ENCODE measurements around the gene MCU.

MCU gene

GRCh38 chr10:72852508-72852907 is 160.6 kb downstream of the MCU start:
- Histone ChIP-seq H3K27ac (ENCODE audit: insufficient read depth, low read depth, low read length, poor library complexity, severe bottlenecking) (no peak overlapping the region), H3K9me3 (ENCODE audit: control insufficient read depth, low read length) (no peaks in the 10 kb centered on the region), H3K4me3 (ENCODE audit: insufficient read depth, low read depth, low read length) (no peak overlapping the region), H3K4me1 (ENCODE audit: control insufficient read depth, insufficient read depth, low read length) (no peaks in the 10 kb centered on the region), H3K27me3 (ENCODE audit: control insufficient read depth, insufficient read depth, low read length, poor library complexity, severe bottlenecking) (no peaks in the 10 kb centered on the region), H3K36me3 (ENCODE audit: control insufficient read depth, insufficient read depth, low read length) (no peaks in the 10 kb centered on the region)
- WGBS, 2 experiments, result 86 to 99% methylated on average over 2 of the region's 2 CpGs

GRCh38 chr10:72855129-72855528 is 163.2 kb downstream of the MCU start:
- Histone ChIP-seq H3K4me1 (ENCODE audit: control insufficient read depth, insufficient read depth, low read length) (no peaks in the 10 kb centered on the region), H3K9me3 (ENCODE audit: control insufficient read depth, low read length) (no peaks in the 10 kb centered on the region), H3K4me3 (ENCODE audit: insufficient read depth, low read depth, low read length) (no peak overlapping the region), H3K27me3 (ENCODE audit: control insufficient read depth, insufficient read depth, low read length, poor library complexity, severe bottlenecking) (no peaks in the 10 kb centered on the region), H3K27ac (ENCODE audit: insufficient read depth, low read depth, low read length, poor library complexity, severe bottlenecking) (no peak overlapping the region), H3K36me3 (ENCODE audit: control insufficient read depth, insufficient read depth, low read length) (no peaks in the 10 kb centered on the region)

- H3K4me3 ChIP-seq (ENCODE audit: insufficient read depth, low read depth, low read length), result no peak overlapping the region
- no peaks in the 10 kb centered on the region for H3K27me3 ChIP-seq (ENCODE audit: control insufficient read depth, insufficient read depth, low read length, poor library complexity, severe bottlenecking)
- 86 to 100% methylated on average over 1 of the region's 2 CpGs for WGBS, 2 experiments
Measured at GRCh38 chr10:72855790-72856189, 163.8 kb downstream of the MCU start.

GRCh38 chr10:72858067-72858466 is 166.1 kb downstream of the MCU start:
- WGBS, 2 experiments, result 94 to 97% methylated on average over 6 of the region's 6 CpGs
- H3K36me3 ChIP-seq (ENCODE audit: control insufficient read depth, insufficient read depth, low read length), result no peaks in the 10 kb centered on the region
- H3K27ac ChIP-seq (ENCODE audit: insufficient read depth, low read depth, low read length, poor library complexity, severe bottlenecking), result no peak overlapping the region
- H3K4me1 ChIP-seq (ENCODE audit: control insufficient read depth, insufficient read depth, low read length), result no peaks in the 10 kb centered on the region
- H3K4me3 ChIP-seq (ENCODE audit: insufficient read depth, low read depth, low read length), result no peak overlapping the region
- no peaks in the 10 kb centered on the region for H3K27me3 ChIP-seq (ENCODE audit: control insufficient read depth, insufficient read depth, low read length, poor library complexity, severe bottlenecking)
- no peaks in the 10 kb centered on the region for H3K9me3 ChIP-seq (ENCODE audit: control insufficient read depth, low read length)

More at GRCh38 chr10:72855790-72856189, 163.8 kb downstream of the MCU start:
- Histone ChIP-seq H3K36me3 (ENCODE audit: control insufficient read depth, insufficient read depth, low read length) (no peaks in the 10 kb centered on the region), H3K9me3 (ENCODE audit: control insufficient read depth, low read length) (no peaks in the 10 kb centered on the region), H3K4me1 (ENCODE audit: control insufficient read depth, insufficient read depth, low read length) (no peaks in the 10 kb centered on the region), H3K27ac (ENCODE audit: insufficient read depth, low read depth, low read length, poor library complexity, severe bottlenecking) (no peak overlapping the region)

GRCh38 chr10:72862957-72863356 is 171.0 kb downstream of the MCU start:
- 91% methylated on average over 2 of the region's 2 CpGs for WGBS, 2 experiments
- Histone ChIP-seq H3K4me1 (ENCODE audit: control insufficient read depth, insufficient read depth, low read length) (no peaks in the 10 kb centered on the region), H3K4me3 (ENCODE audit: insufficient read depth, low read depth, low read length) (no peak overlapping the region)

GRCh38 chr10:72875250-72876055 is 183.5 kb downstream of the MCU start:
- no peaks in the 10 kb centered on the region for H3K4me1 ChIP-seq (ENCODE audit: control insufficient read depth, insufficient read depth, low read length)
- H3K4me3 ChIP-seq (ENCODE audit: insufficient read depth, low read depth, low read length), result no peak overlapping the region
- H3K27me3 ChIP-seq (ENCODE audit: control insufficient read depth, insufficient read depth, low read length, poor library complexity, severe bottlenecking), result no peaks in the 10 kb centered on the region
- H3K36me3 ChIP-seq (ENCODE audit: control insufficient read depth, insufficient read depth, low read length), result peaks cover 6% of the 10 kb centered on the region
- H3K9me3 ChIP-seq (ENCODE audit: control insufficient read depth, low read length), result no peaks in the 10 kb centered on the region
- no peak overlapping the region for H3K27ac ChIP-seq (ENCODE audit: insufficient read depth, low read depth, low read length, poor library complexity, severe bottlenecking)
- 90% methylated on average over 3 of the region's 3 CpGs for WGBS, 2 experiments

More at GRCh38 chr10:72862957-72863356, 171.0 kb downstream of the MCU start:
- no peaks in the 10 kb centered on the region for H3K36me3 ChIP-seq (ENCODE audit: control insufficient read depth, insufficient read depth, low read length)
- H3K27ac ChIP-seq (ENCODE audit: insufficient read depth, low read depth, low read length, poor library complexity, severe bottlenecking), result no peak overlapping the region
- H3K27me3 ChIP-seq (ENCODE audit: control insufficient read depth, insufficient read depth, low read length, poor library complexity, severe bottlenecking), result no peaks in the 10 kb centered on the region
- H3K9me3 ChIP-seq (ENCODE audit: control insufficient read depth, low read length), result no peaks in the 10 kb centered on the region

- 78 to 96% methylated on average over 1 to 2 of the region's 2 CpGs for WGBS, 2 experiments
- Histone ChIP-seq H3K27ac (ENCODE audit: insufficient read depth, low read depth, low read length, poor library complexity, severe bottlenecking) (no peak overlapping the region), H3K4me3 (ENCODE audit: insufficient read depth, low read depth, low read length) (no peak overlapping the region), H3K4me1 (ENCODE audit: control insufficient read depth, insufficient read depth, low read length) (no peaks in the 10 kb centered on the region), H3K9me3 (ENCODE audit: control insufficient read depth, low read length) (no peaks in the 10 kb centered on the region), H3K36me3 (ENCODE audit: control insufficient read depth, insufficient read depth, low read length) (peaks cover 6% of the 10 kb centered on the region), H3K27me3 (ENCODE audit: control insufficient read depth, insufficient read depth, low read length, poor library complexity, severe bottlenecking) (no peaks in the 10 kb centered on the region)
Measured at GRCh38 chr10:72879245-72879644, 187.3 kb downstream of the MCU start.

- H3K4me1 ChIP-seq (ENCODE audit: control insufficient read depth, insufficient read depth, low read length), result peaks cover under 1% of the 10 kb centered on the region
- peaks cover 6% of the 10 kb centered on the region for H3K36me3 ChIP-seq (ENCODE audit: control insufficient read depth, insufficient read depth, low read length)
Measured at GRCh38 chr10:72881291-72881690, 189.3 kb downstream of the MCU start.

GRCh38 chr10:72883861-72884260 is 191.9 kb downstream of the MCU start:
- Histone ChIP-seq H3K4me1 (ENCODE audit: control insufficient read depth, insufficient read depth, low read length) (peaks cover 8% of the 10 kb centered on the region), H3K36me3 (ENCODE audit: control insufficient read depth, insufficient read depth, low read length) (peaks cover 6% of the 10 kb centered on the region), H3K27ac (ENCODE audit: insufficient read depth, low read depth, low read length, poor library complexity, severe bottlenecking) (no peak overlapping the region), H3K4me3 (ENCODE audit: insufficient read depth, low read depth, low read length) (no peak overlapping the region), H3K9me3 (ENCODE audit: control insufficient read depth, low read length) (no peaks in the 10 kb centered on the region), H3K27me3 (ENCODE audit: control insufficient read depth, insufficient read depth, low read length, poor library complexity, severe bottlenecking) (no peaks in the 10 kb centered on the region)
- 100% methylated on average over 1 of the region's 2 CpGs for WGBS, 2 experiments

More at GRCh38 chr10:72881291-72881690, 189.3 kb downstream of the MCU start:
- H3K4me3 ChIP-seq (ENCODE audit: insufficient read depth, low read depth, low read length), result no peak overlapping the region
- H3K27me3 ChIP-seq (ENCODE audit: control insufficient read depth, insufficient read depth, low read length, poor library complexity, severe bottlenecking), result no peaks in the 10 kb centered on the region
- H3K27ac ChIP-seq (ENCODE audit: insufficient read depth, low read depth, low read length, poor library complexity, severe bottlenecking), result no peak overlapping the region
- WGBS, 2 experiments, result 88 to 96% methylated on average over 2 of the region's 2 CpGs
- no peaks in the 10 kb centered on the region for H3K9me3 ChIP-seq (ENCODE audit: control insufficient read depth, low read length)

GRCh38 chr10:72885953-72886352 is 194.0 kb downstream of the MCU start:
- Histone ChIP-seq H3K9me3 (ENCODE audit: control insufficient read depth, low read length) (no peaks in the 10 kb centered on the region), H3K4me3 (ENCODE audit: insufficient read depth, low read depth, low read length) (no peak overlapping the region), H3K27me3 (ENCODE audit: control insufficient read depth, insufficient read depth, low read length, poor library complexity, severe bottlenecking) (no peaks in the 10 kb centered on the region), H3K4me1 (ENCODE audit: control insufficient read depth, insufficient read depth, low read length) (peaks cover 8% of the 10 kb centered on the region), H3K36me3 (ENCODE audit: control insufficient read depth, insufficient read depth, low read length) (no peaks in the 10 kb centered on the region), H3K27ac (ENCODE audit: insufficient read depth, low read depth, low read length, poor library complexity, severe bottlenecking) (no peak overlapping the region)
- 89 to 100% methylated on average over 1 of the region's 2 CpGs for WGBS, 2 experiments

All from ectodermal cell (in vitro differentiated cells).